DMS 273 (cell line): Measurements from ENCODE around the gene SEMA3C.
A peak's percentile ranks its signal among the peaks of the same experiment; 100 is the strongest.

Experiments used
- DNase-seq: peaks from one replicate; lab custom pipeline; 2025; ENCODE audit not compliant: unreplicated experiment; lab: John Stamatoyannopoulos, UW

Gene SEMA3C

GRCh38 chr7:80918909-80919721, at the start of gene SEMA3C:
TSS of gene SEMA3C (minus strand) at chr7:80919051. CDS start at chr7:80916781, 2,270 bp downstream.
- DNase-seq, result peak; percentile 99

- DNase-seq, result peak; percentile 45
Observed at GRCh38 chr7:80968606-80969005, 49.8 kb upstream of the SEMA3C start.

GRCh38 chr7:80967917-80968297, 49.1 kb upstream of the SEMA3C start:
- DNase-seq, result peak; percentile 59

GRCh38 chr7:80967071-80967916, 48.4 kb upstream of the SEMA3C start:
- DNase-seq, result peak; percentile 78

- DNase-seq, result no peak
Observed at GRCh38 chr7:80960244-80960795, 41.5 kb upstream of the SEMA3C start.

GRCh38 chr7:80957226-80957777, 38.5 kb upstream of the SEMA3C start:
- DNase-seq, result no peak

GRCh38 chr7:80954191-80954590, 35.3 kb upstream of the SEMA3C start:
- no peak for DNase-seq

GRCh38 chr7:80950550-80950967, 31.7 kb upstream of the SEMA3C start:
- DNase-seq, result no peak

- DNase-seq, result no peak
Observed at GRCh38 chr7:80949449-80949848, 30.6 kb upstream of the SEMA3C start.

- DNase-seq, result no peak
Observed at GRCh38 chr7:80946858-80947257, 28.0 kb upstream of the SEMA3C start.

- no peak for DNase-seq
Observed at GRCh38 chr7:80945976-80946375, 27.1 kb upstream of the SEMA3C start.

GRCh38 chr7:80943342-80943741, 24.5 kb upstream of the SEMA3C start:
- DNase-seq, result no peak

GRCh38 chr7:80942261-80943041, 23.6 kb upstream of the SEMA3C start:
- peak; percentile 79 for DNase-seq

GRCh38 chr7:80941208-80941758, 22.4 kb upstream of the SEMA3C start:
- DNase-seq, result peak; percentile 71

GRCh38 chr7:80940539-80941207, 21.8 kb upstream of the SEMA3C start:
- DNase-seq, result peak; percentile 76

- DNase-seq, result no peak
Observed at GRCh38 chr7:80937336-80937735, 18.5 kb upstream of the SEMA3C start.

GRCh38 chr7:80935991-80936780, 17.3 kb upstream of the SEMA3C start:
- DNase-seq, result peak; percentile 91

- peak; percentile 30 for DNase-seq
Observed at GRCh38 chr7:80934321-80934720, 15.5 kb upstream of the SEMA3C start.

GRCh38 chr7:80932536-80932935, 13.7 kb upstream of the SEMA3C start:
- no peak for DNase-seq
